ENCODE measurements around the gene CRYGS. TPM values are rescaled to one million over a fixed set of nuclear protein-coding genes. Genes with fewer than 3 reads are reported as not detected.
"Not testable (repeated sequence)": the region's sequence is repeated elsewhere in the genome, so short reads cannot be mapped to it uniquely, and the experiment has no call there.

CRYGS gene
- total RNA-seq, 1 donor from 2014 or later, result 3.9 TPM

- peaks cover 35% of the 10 kb centered on the region for H3K27me3 Mint-ChIP-seq
- peaks cover 6% of the 10 kb centered on the region for H3K4me1 Mint-ChIP-seq (ENCODE audit: low read depth)
- H3K9me3 Mint-ChIP-seq (ENCODE audit: low read depth), result no peaks in the 10 kb centered on the region
- TF ChIP-seq CTCF (IDR thresholded peaks at IDR 0.05; ENCODE audit: unreplicated experiment), result no peak
- no peak overlapping the region for H3K27ac Mint-ChIP-seq
- no peak for DNase-seq (ENCODE audit: low spot score, unreplicated experiment)
- H3K4me3 Mint-ChIP-seq (ENCODE audit: low read depth), result no peak overlapping the region
- no peaks in the 10 kb centered on the region for H3K36me3 Mint-ChIP-seq (ENCODE audit: insufficient read depth)
Measured at GRCh38 chr3:186506857-186507256, 37.3 kb downstream of the CRYGS start.

GRCh38 chr3:186506191-186506739 lies 37.9 kb downstream of the CRYGS start:
- no peak overlapping the region for H3K27ac Mint-ChIP-seq
- H3K36me3 Mint-ChIP-seq (ENCODE audit: insufficient read depth), result no peaks in the 10 kb centered on the region
- H3K4me3 Mint-ChIP-seq (ENCODE audit: low read depth), result no peak overlapping the region
- peaks cover 30% of the 10 kb centered on the region for H3K27me3 Mint-ChIP-seq
- TF ChIP-seq CTCF (IDR thresholded peaks at IDR 0.05; ENCODE audit: unreplicated experiment), result no peak
- H3K4me1 Mint-ChIP-seq (ENCODE audit: low read depth), result peaks cover 6% of the 10 kb centered on the region
- DNase-seq (ENCODE audit: low spot score, unreplicated experiment), result no peak
- no peaks in the 10 kb centered on the region for H3K9me3 Mint-ChIP-seq (ENCODE audit: low read depth)

GRCh38 chr3:186502966-186503712 lies 41.0 kb downstream of the CRYGS start:
- H3K27me3 Mint-ChIP-seq, result peaks cover 22% of the 10 kb centered on the region
- H3K36me3 Mint-ChIP-seq (ENCODE audit: insufficient read depth), result peaks cover 1% of the 10 kb centered on the region
- no peak for DNase-seq (ENCODE audit: low spot score, unreplicated experiment)
- TF ChIP-seq CTCF (IDR thresholded peaks at IDR 0.05; ENCODE audit: unreplicated experiment), result no peak
- H3K4me3 Mint-ChIP-seq (ENCODE audit: low read depth), result no peak overlapping the region
- H3K9me3 Mint-ChIP-seq (ENCODE audit: low read depth), result peaks cover 19% of the 10 kb centered on the region
- H3K4me1 Mint-ChIP-seq (ENCODE audit: low read depth), result peaks cover 6% of the 10 kb centered on the region
- no peak overlapping the region for H3K27ac Mint-ChIP-seq

- peaks cover 19% of the 10 kb centered on the region for H3K9me3 Mint-ChIP-seq (ENCODE audit: low read depth)
- peaks cover 22% of the 10 kb centered on the region for H3K27me3 Mint-ChIP-seq
- no peak for DNase-seq (ENCODE audit: low spot score, unreplicated experiment)
- H3K27ac Mint-ChIP-seq, result no peak overlapping the region
- no peak for TF ChIP-seq CTCF (IDR thresholded peaks at IDR 0.05; ENCODE audit: unreplicated experiment)
- H3K4me3 Mint-ChIP-seq (ENCODE audit: low read depth), result no peak overlapping the region
- H3K36me3 Mint-ChIP-seq (ENCODE audit: insufficient read depth), result peaks cover 1% of the 10 kb centered on the region
- peaks cover 6% of the 10 kb centered on the region for H3K4me1 Mint-ChIP-seq (ENCODE audit: low read depth)
Measured at GRCh38 chr3:186502138-186502948, 41.8 kb downstream of the CRYGS start.

- H3K27ac Mint-ChIP-seq; H3K4me3 Mint-ChIP-seq (ENCODE audit: low read depth); DNase-seq (ENCODE audit: low spot score, unreplicated experiment); H3K36me3 Mint-ChIP-seq (ENCODE audit: insufficient read depth): not testable (repeated sequence)
- Mint-ChIP-seq H3K9me3 (ENCODE audit: low read depth) (peaks cover 19% of the 10 kb centered on the region), H3K27me3 (peaks cover 11% of the 10 kb centered on the region), H3K4me1 (ENCODE audit: low read depth) (peaks cover 12% of the 10 kb centered on the region)
Measured at GRCh38 chr3:186499949-186500348, 44.2 kb downstream of the CRYGS start.

GRCh38 chr3:186498022-186498421 lies 46.2 kb downstream of the CRYGS start:
- H3K27me3 Mint-ChIP-seq, result peaks cover 11% of the 10 kb centered on the region
- not testable (repeated sequence) for H3K27ac Mint-ChIP-seq

More at GRCh38 chr3:186498022-186498421, 46.2 kb downstream of the CRYGS start:
- DNase-seq (ENCODE audit: low spot score, unreplicated experiment); H3K4me3 Mint-ChIP-seq (ENCODE audit: low read depth); H3K36me3 Mint-ChIP-seq (ENCODE audit: insufficient read depth): not testable (repeated sequence)
- Mint-ChIP-seq H3K4me1 (ENCODE audit: low read depth) (peaks cover 14% of the 10 kb centered on the region), H3K9me3 (ENCODE audit: low read depth) (peaks cover 19% of the 10 kb centered on the region)
